ENCODE measurements around the gene TENM4.

DNA sequence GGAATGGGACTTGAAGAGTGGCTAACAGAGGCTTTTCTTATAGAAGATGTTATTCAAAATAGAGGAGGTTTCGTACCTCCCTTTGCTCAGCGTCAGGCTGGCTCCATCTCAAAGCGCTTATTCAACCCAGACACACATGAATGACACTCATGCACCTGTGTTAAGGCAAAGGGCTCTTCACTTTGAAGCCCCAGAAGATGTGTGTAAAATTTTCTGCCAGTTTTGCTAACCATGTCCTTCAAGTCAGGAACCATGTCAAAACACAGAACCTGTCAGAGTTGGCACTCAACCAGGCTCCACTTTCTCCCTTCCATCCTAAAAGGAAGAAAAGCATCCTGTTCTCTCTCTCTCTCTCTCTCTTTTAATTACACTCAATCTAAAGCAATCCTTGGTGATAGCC, 513.3 kb downstream of the TENM4 start:
- TF ChIP-seq, protein P1, sequence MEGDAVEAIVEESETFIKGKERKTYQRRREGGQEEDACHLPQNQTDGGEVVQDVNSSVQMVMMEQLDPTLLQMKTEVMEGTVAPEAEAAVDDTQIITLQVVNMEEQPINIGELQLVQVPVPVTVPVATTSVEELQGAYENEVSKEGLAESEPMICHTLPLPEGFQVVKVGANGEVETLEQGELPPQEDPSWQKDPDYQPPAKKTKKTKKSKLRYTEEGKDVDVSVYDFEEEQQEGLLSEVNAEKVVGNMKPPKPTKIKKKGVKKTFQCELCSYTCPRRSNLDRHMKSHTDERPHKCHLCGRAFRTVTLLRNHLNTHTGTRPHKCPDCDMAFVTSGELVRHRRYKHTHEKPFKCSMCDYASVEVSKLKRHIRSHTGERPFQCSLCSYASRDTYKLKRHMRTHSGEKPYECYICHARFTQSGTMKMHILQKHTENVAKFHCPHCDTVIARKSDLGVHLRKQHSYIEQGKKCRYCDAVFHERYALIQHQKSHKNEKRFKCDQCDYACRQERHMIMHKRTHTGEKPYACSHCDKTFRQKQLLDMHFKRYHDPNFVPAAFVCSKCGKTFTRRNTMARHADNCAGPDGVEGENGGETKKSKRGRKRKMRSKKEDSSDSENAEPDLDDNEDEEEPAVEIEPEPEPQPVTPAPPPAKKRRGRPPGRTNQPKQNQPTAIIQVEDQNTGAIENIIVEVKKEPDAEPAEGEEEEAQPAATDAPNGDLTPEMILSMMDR (IDR thresholded peaks at IDR 0.05): no peak
- TF ChIP-seq POLR2A (IDR thresholded peaks at IDR 0.05): no peak

Measured in uterus (tissue), 2 donors.